Mesenchymal stem cell (in vitro differentiated cells and primary cell): ENCODE measurements around the gene AKAP13.

Source experiments
- DNase-seq: peaks from one replicate; pipeline ENCODE4 v3.0.0-alpha.2; 2013
- H2AFZ ChIP-seq: one replicate; pipeline ENCODE4 v1.6.1; 2013; ENCODE audit warnings: low read depth, mild to moderate bottlenecking, control low read depth, inconsistent platforms, low read length, moderate library complexity
- H2AK5ac ChIP-seq: 2 replicates; pipeline ENCODE4 v1.6.1; 2013; ENCODE audit warnings: low read length, moderate library complexity, mild to moderate bottlenecking, inconsistent platforms; ENCODE audit not compliant: severe bottlenecking
- H2BK120ac ChIP-seq: one replicate; pipeline ENCODE4 v1.6.1; 2013; ENCODE audit warnings: low read depth, mild to moderate bottlenecking, inconsistent platforms, low read length, moderate library complexity
- H2BK12ac ChIP-seq, 2 experiments: one replicate each; pipeline ENCODE4 v1.6.1; 2013; ENCODE audit warnings: inconsistent platforms in 2 of 2, low read length in 2 of 2, mild to moderate bottlenecking in 2 of 2, moderate library complexity in 2 of 2, control low read depth in 1 of 2
- H2BK15ac ChIP-seq: one replicate; pipeline ENCODE4 v1.6.1; 2013; ENCODE audit warnings: mild to moderate bottlenecking, low read depth, inconsistent platforms; ENCODE audit not compliant: poor library complexity, severe bottlenecking
- H2BK5ac ChIP-seq: 2 replicates; pipeline ENCODE4 v1.6.1; 2013; ENCODE audit warnings: low read depth, mild to moderate bottlenecking, low read length, control low read depth, inconsistent platforms; ENCODE audit not compliant: poor library complexity, severe bottlenecking
- H3K14ac ChIP-seq, 2 experiments: one replicate each; pipeline ENCODE4 v1.6.1; 2013; ENCODE audit warnings: inconsistent platforms in 2 of 2, low read length in 2 of 2, control low read depth in 1 of 2, mild to moderate bottlenecking in 1 of 2, moderate library complexity in 1 of 2
- H3K18ac ChIP-seq, 2 experiments: one replicate each; pipeline ENCODE4 v1.6.1; 2013; ENCODE audit warnings: inconsistent platforms in 2 of 2, low read length in 2 of 2, control low read depth in 1 of 2, low read depth in 1 of 2, mild to moderate bottlenecking in 1 of 2
- H3K23ac ChIP-seq, 2 experiments: one replicate each; pipeline ENCODE4 v1.6.1; 2013; ENCODE audit warnings: inconsistent platforms in 2 of 2, low read length in 2 of 2, mild to moderate bottlenecking in 2 of 2, moderate library complexity in 2 of 2, control low read depth in 1 of 2
- H3K27ac ChIP-seq: 2 replicates; pipeline ENCODE4 v1.5.1; 2013; ENCODE audit warnings: mild to moderate bottlenecking, moderate library complexity, low read length, control low read depth, inconsistent platforms; ENCODE audit not compliant: poor library complexity, severe bottlenecking
- H3K27me3 ChIP-seq, 2 experiments: 2 replicates each; pipeline versions ENCODE4 v1.6.1 to v1.7.0; 2013; ENCODE audit warnings: low read length in 2 of 2, mild to moderate bottlenecking in 2 of 2, moderate library complexity in 2 of 2, control low read depth in 1 of 2, inconsistent platforms in 1 of 2; ENCODE audit not compliant: control insufficient read depth in 1 of 2, insufficient read depth in 1 of 2
- H3K36me3 ChIP-seq, 2 experiments: 2 replicates each; pipeline versions ENCODE4 v1.6.1 to v1.7.0; 2013; ENCODE audit warnings: low read length in 2 of 2, control low read depth in 1 of 2, inconsistent platforms in 1 of 2, low read depth in 1 of 2, mild to moderate bottlenecking in 1 of 2; ENCODE audit not compliant: insufficient read depth in 2 of 2, control insufficient read depth in 1 of 2
- H3K4ac ChIP-seq, 2 experiments: one replicate each; pipeline ENCODE4 v1.6.1; 2013; ENCODE audit warnings: inconsistent platforms in 2 of 2, low read length in 2 of 2, mild to moderate bottlenecking in 2 of 2, moderate library complexity in 2 of 2, control low read depth in 1 of 2, low read depth in 1 of 2
- H3K4me1 ChIP-seq: 2 replicates; pipeline ENCODE4 v1.6.1; 2013; ENCODE audit warnings: low read depth, low read length, control low read depth; ENCODE audit not compliant: control insufficient read depth, insufficient read depth
- H3K4me2 ChIP-seq: 2 replicates; pipeline ENCODE4 v1.6.1; 2013; ENCODE audit warnings: low read length, mild to moderate bottlenecking, inconsistent platforms; ENCODE audit not compliant: poor library complexity, severe bottlenecking
- H3K4me3 ChIP-seq, 2 experiments: 2 replicates each; pipeline versions ENCODE4 v1.5.1 to v1.7.0; 2013; ENCODE audit warnings: low read length in 2 of 2, mild to moderate bottlenecking in 2 of 2, control low read depth in 1 of 2, low read depth in 1 of 2; ENCODE audit not compliant: insufficient read depth in 1 of 2
- H3K79me1 ChIP-seq: replicated peaks from 2 replicates; pipeline ENCODE4 v1.6.1; 2013; ENCODE audit warnings: mild to moderate bottlenecking, control low read depth, low read length, inconsistent platforms; ENCODE audit not compliant: poor library complexity, severe bottlenecking
- H3K9ac ChIP-seq: 2 replicates; pipeline ENCODE4 v1.7.0; 2013; ENCODE audit warnings: mild to moderate bottlenecking, low read length, moderate library complexity
- H3K9me3 ChIP-seq: 2 replicates; pipeline ENCODE4 v1.7.0; 2013; ENCODE audit warnings: mild to moderate bottlenecking, low read length; ENCODE audit not compliant: control insufficient read depth
- H4K8ac ChIP-seq: one replicate; pipeline ENCODE4 v1.6.1; 2013; ENCODE audit warnings: inconsistent platforms, mild to moderate bottlenecking, low read length, moderate library complexity
- H4K91ac ChIP-seq: one replicate; pipeline ENCODE4 v1.6.1; 2013; ENCODE audit warnings: mild to moderate bottlenecking, low read length, inconsistent platforms
- WGBS: methylation state at CpG from one replicate; pipeline ENCODE4 v1.1.7; 2013; ENCODE audit warnings: mixed read lengths; 5-methylcytosine and 5-hydroxymethylcytosine counted together

The AKAP13 gene

GRCh38 chr15:85563328-85563727 is 182.9 kb downstream of the AKAP13 start:
- Histone ChIP-seq H3K4me3 (no peak overlapping the region), H4K8ac (no peak overlapping the region), H3K14ac (no peak overlapping the region), H2BK12ac (no peak overlapping the region), H3K18ac (no peak overlapping the region), H4K91ac (no peak overlapping the region), H2AFZ (no peak overlapping the region), H2AK5ac (no peak overlapping the region), H3K36me3 (peaks cover 0 to 10% of the 10 kb centered on the region in 2 experiments), H3K27ac (no peak overlapping the region), H3K4me1 (peaks cover 4% of the 10 kb centered on the region), H3K27me3 (no peaks in the 10 kb centered on the region), H2BK5ac (no peak overlapping the region), H3K4ac (no peak overlapping the region), H3K9ac (no peak overlapping the region), H2BK120ac (no peak overlapping the region), H3K79me1 (peaks cover 21% of the 10 kb centered on the region), H3K23ac (no peak overlapping the region), H3K9me3 (no peaks in the 10 kb centered on the region), H3K4me2 (no peak overlapping the region), H2BK15ac (no peak overlapping the region)
- 0% methylated on average over 1 of the region's 3 CpGs for WGBS
- DNase-seq: peak; percentile 51

DNA sequence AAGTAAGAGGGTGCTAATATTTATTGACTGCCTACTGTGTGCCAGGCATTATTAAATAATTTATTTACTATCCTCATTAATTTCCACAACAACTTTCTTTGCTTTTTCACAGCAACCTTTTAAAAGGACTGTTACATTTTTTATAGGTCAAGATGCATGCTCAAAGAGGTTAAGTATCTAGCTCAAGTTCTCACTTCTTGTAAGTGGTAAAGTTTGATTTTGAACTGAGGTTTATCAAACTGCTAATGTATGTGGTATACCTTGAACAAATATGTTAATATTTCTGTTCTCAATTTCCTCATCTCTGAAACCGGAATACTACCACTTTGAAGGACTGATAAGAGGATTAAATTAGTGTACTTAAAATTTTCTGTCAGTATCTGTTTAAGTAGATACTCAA is 183.3 kb downstream of the AKAP13 start:
- Histone ChIP-seq H3K18ac (no peak overlapping the region), H3K4me3 (no peak overlapping the region), H3K27me3 (no peaks in the 10 kb centered on the region), H3K4me2 (no peak overlapping the region), H4K91ac (no peak overlapping the region), H3K14ac (no peak overlapping the region), H3K27ac (no peak overlapping the region), H4K8ac (no peak overlapping the region), H3K79me1 (peaks cover 24% of the 10 kb centered on the region), H2AK5ac (no peak overlapping the region), H2BK120ac (no peak overlapping the region), H3K23ac (no peak overlapping the region), H3K4ac (no peak overlapping the region), H3K36me3 (peaks cover 0 to 12% of the 10 kb centered on the region in 2 experiments), H3K9ac (no peak overlapping the region), H2BK5ac (no peak overlapping the region), H2AFZ (no peak overlapping the region), H3K4me1 (peaks cover 4% of the 10 kb centered on the region), H2BK15ac (no peak overlapping the region), H3K9me3 (no peaks in the 10 kb centered on the region), H2BK12ac (no peak overlapping the region)
- DNase-seq: no peak
- WGBS: no CpG with 5 or more reads among the region's 1 CpG

DNA sequence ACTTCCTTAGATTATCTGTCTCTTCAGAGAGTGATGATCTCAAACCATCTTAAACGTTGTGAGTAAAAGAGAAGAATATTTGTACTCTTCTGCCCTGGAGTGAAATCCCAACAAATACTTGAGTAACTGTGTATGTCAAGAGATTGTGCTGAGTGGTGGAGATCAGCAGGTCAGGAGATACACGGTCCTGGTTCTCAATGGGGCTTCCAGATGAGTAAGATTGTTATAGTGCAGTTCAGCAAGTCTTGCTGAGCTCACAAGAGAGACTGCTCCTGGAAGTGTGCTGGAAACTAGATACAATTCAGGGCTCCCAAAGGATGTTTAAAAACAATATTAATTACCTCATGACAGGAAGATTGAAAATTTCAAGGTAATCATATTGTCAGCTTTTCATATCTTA is 184.3 kb downstream of the AKAP13 start:
- Histone ChIP-seq H2BK12ac (no peak overlapping the region), H3K4me1 (peaks cover 4% of the 10 kb centered on the region), H3K4ac (no peak overlapping the region), H2BK15ac (no peak overlapping the region), H3K14ac (no peak overlapping the region), H3K79me1 (peaks cover 25% of the 10 kb centered on the region), H2AFZ (no peak overlapping the region), H3K27me3 (no peaks in the 10 kb centered on the region), H4K8ac (no peak overlapping the region), H2AK5ac (no peak overlapping the region), H2BK5ac (no peak overlapping the region), H3K4me3 (no peak overlapping the region), H2BK120ac (no peak overlapping the region), H3K4me2 (no peak overlapping the region), H3K18ac (no peak overlapping the region), H3K36me3 (peaks cover 0 to 12% of the 10 kb centered on the region in 2 experiments), H3K27ac (no peak overlapping the region), H4K91ac (no peak overlapping the region), H3K9me3 (no peaks in the 10 kb centered on the region), H3K23ac (no peak overlapping the region), H3K9ac (no peak overlapping the region)
- DNase-seq: peak; percentile 33
- WGBS: 59% methylated on average over 2 of the region's 2 CpGs

GRCh38 chr15:85568261-85568808 is 187.9 kb downstream of the AKAP13 start:
- H4K8ac ChIP-seq: no peak overlapping the region
- no peak overlapping the region for H4K91ac ChIP-seq
- no peaks in the 10 kb centered on the region for H3K27me3 ChIP-seq
- no peak overlapping the region for H2BK12ac ChIP-seq
- H3K18ac ChIP-seq: no peak overlapping the region
- H2BK15ac ChIP-seq: no peak overlapping the region
- H2BK5ac ChIP-seq: no peak overlapping the region
- H3K4me3 ChIP-seq: no peak overlapping the region
- 91% methylated on average over 6 of the region's 7 CpGs for WGBS
- H3K9me3 ChIP-seq: no peaks in the 10 kb centered on the region
- no peak overlapping the region for H3K23ac ChIP-seq
- no peak overlapping the region for H3K9ac ChIP-seq
- peaks cover 27% of the 10 kb centered on the region for H3K79me1 ChIP-seq
- DNase-seq: no peak
- H2AFZ ChIP-seq: no peak overlapping the region
- H3K4me1 ChIP-seq: peaks cover 4% of the 10 kb centered on the region
- H3K4ac ChIP-seq: no peak overlapping the region
- H3K14ac ChIP-seq: no peak overlapping the region
- H3K4me2 ChIP-seq: no peak overlapping the region
- H2BK120ac ChIP-seq: no peak overlapping the region
- H3K27ac ChIP-seq: no peak overlapping the region
- no peak overlapping the region for H2AK5ac ChIP-seq
- H3K36me3 ChIP-seq: peaks cover 0 to 3% of the 10 kb centered on the region in 2 experiments
